HepG2 (cell line): ENCODE results near the gene FLACC1. TPM values are rescaled to one million over a fixed set of nuclear protein-coding genes. Genes with fewer than 3 reads are reported as not detected.

ENCODE experiments used
- ASH2L ChIP-seq: fragments of 300-600, 200-600 bp; sonication (generic); IDR thresholded peaks from 2 replicates; pipeline ENCODE4 v1.7.0; 2017; ENCODE audit warnings: low read depth, mild to moderate bottlenecking, moderate library complexity, mixed read lengths, low read length; ENCODE audit not compliant: insufficient read length
- BRCA1 ChIP-seq: sonication (generic); formaldehyde crosslinking; IDR thresholded peaks from 2 replicates; pipeline ENCODE4 v1.4.0; 2020; ENCODE audit warnings: missing genetic modification reagents
- EED ChIP-seq: sonication (generic); formaldehyde crosslinking; IDR thresholded peaks from 2 replicates; pipeline ENCODE4 v1.5.0; 2020; ENCODE audit warnings: mild to moderate bottlenecking, missing genetic modification reagents
- ERF ChIP-seq: IDR thresholded peaks from 2 replicates; pipeline ENCODE4 v1.6.1; 2018; ENCODE audit warnings: missing biosample characterization, missing genetic modification reagents
- FLYWCH1 ChIP-seq: sonication (generic); formaldehyde crosslinking; IDR thresholded peaks from 2 replicates; pipeline ENCODE4 v1.8.1; 2023; ENCODE audit warnings: mild to moderate bottlenecking, missing genetic modification reagents
- JUND ChIP-seq: sonication (generic); formaldehyde crosslinking; IDR thresholded peaks from 2 replicates; pipeline ENCODE4 v1.8.0; 2022; ENCODE audit warnings: mild to moderate bottlenecking, missing genetic modification reagents
- KDM2A ChIP-seq: sonication (generic); formaldehyde crosslinking; IDR thresholded peaks from 2 replicates; pipeline ENCODE4 v1.4.0; 2020; ENCODE audit warnings: low read depth, missing genetic modification reagents, borderline replicate concordance
- MAF1 ChIP-seq: sonication (generic); formaldehyde crosslinking; IDR thresholded peaks from 2 replicates; pipeline ENCODE4 v1.5.0; 2020; ENCODE audit warnings: missing genetic modification reagents, borderline replicate concordance
- NR2F6 ChIP-seq, 2 experiments: IDR thresholded peaks; 2 replicates each; pipeline ENCODE4 v1.6.1; 2016; ENCODE audit warnings: antibody characterized with exemption in 1 of 2, mild to moderate bottlenecking in 1 of 2
- POLR2G ChIP-seq: fragments of 200-400 bp; formaldehyde crosslinking; IDR thresholded peaks from 2 replicates; pipeline ENCODE4 v1.6.1; 2018; ENCODE audit warnings: mild to moderate bottlenecking, low read depth, low read length, moderate library complexity
- SAP130 ChIP-seq: IDR thresholded peaks from 2 replicates; pipeline ENCODE4 v1.6.1; 2016; ENCODE audit warnings: low read depth
- SP4 ChIP-seq: sonication (generic); formaldehyde crosslinking; IDR thresholded peaks from 2 replicates; pipeline ENCODE4 v1.8.1; 2023; ENCODE audit warnings: mild to moderate bottlenecking, missing genetic modification reagents
- TBX2 ChIP-seq: sonication (generic); formaldehyde crosslinking; IDR thresholded peaks from 2 replicates; pipeline ENCODE4 v1.5.0; 2020; ENCODE audit warnings: missing genetic modification reagents, mild to moderate bottlenecking, borderline replicate concordance
- YEATS2 ChIP-seq: sonication (generic); formaldehyde crosslinking; IDR thresholded peaks from 2 replicates; pipeline ENCODE4 v1.4.0; 2020; ENCODE audit warnings: missing genetic modification reagents, borderline replicate concordance
- ZMYM2 ChIP-seq: sonication (generic); formaldehyde crosslinking; IDR thresholded peaks from 2 replicates; pipeline ENCODE4 v1.8.0; 2022; ENCODE audit warnings: mild to moderate bottlenecking, missing genetic modification reagents
- ZNF451 ChIP-seq: sonication (generic); formaldehyde crosslinking; IDR thresholded peaks from 2 replicates; pipeline ENCODE4 v1.5.0; 2020; ENCODE audit warnings: mild to moderate bottlenecking, missing genetic modification reagents
- ZNF772 ChIP-seq: sonication (generic); formaldehyde crosslinking; IDR thresholded peaks from 2 replicates; pipeline ENCODE4 v1.5.0; 2020; ENCODE audit warnings: mild to moderate bottlenecking, missing genetic modification reagents
- ZNF776 ChIP-seq: sonication (generic); formaldehyde crosslinking; IDR thresholded peaks from 2 replicates; pipeline ENCODE4 v1.4.0; 2020; ENCODE audit warnings: mild to moderate bottlenecking, missing genetic modification reagents
- ZNF790 ChIP-seq: sonication (generic); formaldehyde crosslinking; IDR thresholded peaks from 2 replicates; pipeline ENCODE4 v1.8.0; 2022; ENCODE audit warnings: missing genetic modification reagents, mild to moderate bottlenecking, borderline replicate concordance
- polyA plus RNA-seq, 8 experiments: library from polyadenylated mRNA; depleted of rRNA in 3 of 8; stranded (reverse) in 7 of 8; unstranded in 1 of 8; fragments of >200 nt; fragmentation: Illumina TruSeq in 4 of 8; extraction: Trizol in 4 of 8; gene quantifications; 2 replicates each; pipeline versions ENCODE4 v1.2.1 to v1.2.3, GENCODE V29; 2011 to 2016; ENCODE audit warnings: low read depth in 4 of 8, missing spikeins in 1 of 8, mixed read lengths in 1 of 8; ENCODE audit not compliant: insufficient read depth in 1 of 8
- total RNA-seq, 5 experiments: library from RNA; depleted of rRNA; stranded (reverse); fragments of >200 nt; fragmentation: Illumina TruSeq; extraction: Trizol; gene quantifications; 2 replicates each; pipeline ENCODE4 v1.2.3, GENCODE V29; 2016; ENCODE audit warnings: low read depth in 1 of 5
- TF ChIP-seq, protein P1 (sequence below): sonication (generic); formaldehyde crosslinking; IDR thresholded peaks from 2 replicates; pipeline ENCODE4 v1.4.0; 2020; ENCODE audit warnings: missing genetic modification reagents
- TF ChIP-seq, protein P2 (sequence below): sonication (generic); formaldehyde crosslinking; IDR thresholded peaks from 2 replicates; pipeline ENCODE4 v1.8.1; 2022; ENCODE audit warnings: low read depth, mild to moderate bottlenecking, missing genetic modification reagents
- TF ChIP-seq, protein P3 (sequence below): IDR thresholded peaks from 2 replicates; pipeline ENCODE4 v1.6.1; 2016; ENCODE audit warnings: missing genetic modification reagents, missing compliant biosample characterization
- TF ChIP-seq, protein P4 (sequence below): sonication (generic); formaldehyde crosslinking; IDR thresholded peaks from 2 replicates; pipeline ENCODE4 v1.4.0; 2020; ENCODE audit warnings: mild to moderate bottlenecking, low read depth, missing genetic modification reagents
- TF ChIP-seq, protein P5 (sequence below): sonication (generic); formaldehyde crosslinking; IDR thresholded peaks from 2 replicates; pipeline ENCODE4 v1.8.1; 2023; ENCODE audit warnings: missing genetic modification reagents, mild to moderate bottlenecking, borderline replicate concordance

Gene FLACC1
- total and polyA plus RNA-seq, 2 of the 13 experiments (the other 11 are each of a cell fraction or from before 2014, with no cell fraction given), result 0.35 to 0.59 TPM

DNA sequence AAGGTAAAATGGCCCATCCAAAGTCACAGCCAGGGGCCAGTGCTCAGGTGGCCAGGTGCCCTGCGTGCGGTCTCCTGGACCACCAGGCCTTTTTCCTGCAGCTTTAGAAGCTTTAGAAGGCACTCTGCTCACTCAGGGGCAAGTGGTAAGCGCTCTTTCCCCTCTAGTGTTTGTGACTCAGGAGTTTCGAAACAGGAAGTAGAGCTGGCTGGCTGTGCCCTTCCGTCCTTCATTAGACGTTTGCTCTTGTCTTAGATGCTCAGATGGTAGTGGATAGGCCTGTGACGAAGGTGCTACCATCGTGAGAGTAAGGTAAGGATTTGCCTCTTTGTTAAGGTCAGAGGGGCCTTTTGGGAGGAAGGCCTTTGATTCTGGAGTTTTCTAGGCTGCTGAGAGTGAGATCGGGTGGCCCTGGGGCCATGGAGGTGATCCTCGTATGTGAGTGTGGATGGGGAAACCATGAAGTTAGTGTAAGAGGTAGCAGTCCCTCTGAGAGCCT lies 96.8 kb downstream of the FLACC1 start, which contains the start of gene CASP8 (continued):
- 0 out of 2 replicates have a peak, but pooled peaks have one; percentile 13 for TF ChIP-seq SP4 (CRISPR knock-in tag)
- no peak for TF ChIP-seq ZNF790 (CRISPR knock-in tag)
- TF ChIP-seq, protein P1, sequence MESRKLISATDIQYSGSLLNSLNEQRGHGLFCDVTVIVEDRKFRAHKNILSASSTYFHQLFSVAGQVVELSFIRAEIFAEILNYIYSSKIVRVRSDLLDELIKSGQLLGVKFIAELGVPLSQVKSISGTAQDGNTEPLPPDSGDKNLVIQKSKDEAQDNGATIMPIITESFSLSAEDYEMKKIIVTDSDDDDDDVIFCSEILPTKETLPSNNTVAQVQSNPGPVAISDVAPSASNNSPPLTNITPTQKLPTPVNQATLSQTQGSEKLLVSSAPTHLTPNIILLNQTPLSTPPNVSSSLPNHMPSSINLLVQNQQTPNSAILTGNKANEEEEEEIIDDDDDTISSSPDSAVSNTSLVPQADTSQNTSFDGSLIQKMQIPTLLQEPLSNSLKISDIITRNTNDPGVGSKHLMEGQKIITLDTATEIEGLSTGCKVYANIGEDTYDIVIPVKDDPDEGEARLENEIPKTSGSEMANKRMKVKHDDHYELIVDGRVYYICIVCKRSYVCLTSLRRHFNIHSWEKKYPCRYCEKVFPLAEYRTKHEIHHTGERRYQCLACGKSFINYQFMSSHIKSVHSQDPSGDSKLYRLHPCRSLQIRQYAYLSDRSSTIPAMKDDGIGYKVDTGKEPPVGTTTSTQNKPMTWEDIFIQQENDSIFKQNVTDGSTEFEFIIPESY (CRISPR knock-in tag), result peak; percentile 78
- peak; percentile 37; the same call in 1 of the 2 replicates for TF ChIP-seq POLR2G
- peak; percentile 44; the same call in 1 of the 2 replicates for TF ChIP-seq YEATS2 (CRISPR knock-in tag)
- TF ChIP-seq, protein P2, sequence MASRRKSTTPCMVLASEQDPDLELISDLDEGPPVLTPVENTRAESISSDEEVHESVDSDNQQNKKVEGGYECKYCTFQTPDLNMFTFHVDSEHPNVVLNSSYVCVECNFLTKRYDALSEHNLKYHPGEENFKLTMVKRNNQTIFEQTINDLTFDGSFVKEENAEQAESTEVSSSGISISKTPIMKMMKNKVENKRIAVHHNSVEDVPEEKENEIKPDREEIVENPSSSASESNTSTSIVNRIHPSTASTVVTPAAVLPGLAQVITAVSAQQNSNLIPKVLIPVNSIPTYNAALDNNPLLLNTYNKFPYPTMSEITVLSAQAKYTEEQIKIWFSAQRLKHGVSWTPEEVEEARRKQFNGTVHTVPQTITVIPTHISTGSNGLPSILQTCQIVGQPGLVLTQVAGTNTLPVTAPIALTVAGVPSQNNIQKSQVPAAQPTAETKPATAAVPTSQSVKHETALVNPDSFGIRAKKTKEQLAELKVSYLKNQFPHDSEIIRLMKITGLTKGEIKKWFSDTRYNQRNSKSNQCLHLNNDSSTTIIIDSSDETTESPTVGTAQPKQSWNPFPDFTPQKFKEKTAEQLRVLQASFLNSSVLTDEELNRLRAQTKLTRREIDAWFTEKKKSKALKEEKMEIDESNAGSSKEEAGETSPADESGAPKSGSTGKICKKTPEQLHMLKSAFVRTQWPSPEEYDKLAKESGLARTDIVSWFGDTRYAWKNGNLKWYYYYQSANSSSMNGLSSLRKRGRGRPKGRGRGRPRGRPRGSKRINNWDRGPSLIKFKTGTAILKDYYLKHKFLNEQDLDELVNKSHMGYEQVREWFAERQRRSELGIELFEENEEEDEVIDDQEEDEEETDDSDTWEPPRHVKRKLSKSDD, result 0 out of 2 replicates have a peak, but pooled peaks have one; percentile 12
- 0 out of 2 replicates have a peak, but pooled peaks have one; percentile 33 for TF ChIP-seq TBX2 (CRISPR knock-in tag)
- no peak for TF ChIP-seq ZNF776 (CRISPR knock-in tag)
- peak; percentile 82 for TF ChIP-seq ZNF772 (CRISPR knock-in tag)
- no peak for TF ChIP-seq MAF1 (CRISPR knock-in tag)
- TF ChIP-seq JUND, result peak; percentile 43; the same call in 1 of the 2 replicates
- TF ChIP-seq, protein P3, sequence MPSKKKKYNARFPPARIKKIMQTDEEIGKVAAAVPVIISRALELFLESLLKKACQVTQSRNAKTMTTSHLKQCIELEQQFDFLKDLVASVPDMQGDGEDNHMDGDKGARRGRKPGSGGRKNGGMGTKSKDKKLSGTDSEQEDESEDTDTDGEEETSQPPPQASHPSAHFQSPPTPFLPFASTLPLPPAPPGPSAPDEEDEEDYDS (CRISPR knock-in tag), result peak; percentile 50
- TF ChIP-seq ERF (CRISPR knock-in tag), result peak; percentile 77; the same call in 1 of the 2 replicates
- TF ChIP-seq KDM2A (CRISPR knock-in tag), result peak; percentile 30; the same call in 1 of the 2 replicates
- TF ChIP-seq, protein P4, sequence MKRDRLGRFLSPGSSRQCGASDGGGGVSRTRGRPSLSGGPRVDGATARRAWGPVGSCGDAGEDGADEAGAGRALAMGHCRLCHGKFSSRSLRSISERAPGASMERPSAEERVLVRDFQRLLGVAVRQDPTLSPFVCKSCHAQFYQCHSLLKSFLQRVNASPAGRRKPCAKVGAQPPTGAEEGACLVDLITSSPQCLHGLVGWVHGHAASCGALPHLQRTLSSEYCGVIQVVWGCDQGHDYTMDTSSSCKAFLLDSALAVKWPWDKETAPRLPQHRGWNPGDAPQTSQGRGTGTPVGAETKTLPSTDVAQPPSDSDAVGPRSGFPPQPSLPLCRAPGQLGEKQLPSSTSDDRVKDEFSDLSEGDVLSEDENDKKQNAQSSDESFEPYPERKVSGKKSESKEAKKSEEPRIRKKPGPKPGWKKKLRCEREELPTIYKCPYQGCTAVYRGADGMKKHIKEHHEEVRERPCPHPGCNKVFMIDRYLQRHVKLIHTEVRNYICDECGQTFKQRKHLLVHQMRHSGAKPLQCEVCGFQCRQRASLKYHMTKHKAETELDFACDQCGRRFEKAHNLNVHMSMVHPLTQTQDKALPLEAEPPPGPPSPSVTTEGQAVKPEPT (CRISPR knock-in tag), result no peak
- TF ChIP-seq FLYWCH1 (CRISPR knock-in tag), result no peak
- TF ChIP-seq ZNF451 (CRISPR knock-in tag), result no peak
- TF ChIP-seq, protein P5, sequence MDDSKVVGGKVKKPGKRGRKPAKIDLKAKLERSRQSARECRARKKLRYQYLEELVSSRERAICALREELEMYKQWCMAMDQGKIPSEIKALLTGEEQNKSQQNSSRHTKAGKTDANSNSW (CRISPR knock-in tag), result no peak
- peak; percentile 55; the same call in 1 of the 2 replicates for TF ChIP-seq EED (CRISPR knock-in tag)
- peak; percentile 28 for TF ChIP-seq ASH2L
- 0 out of 2 replicates have a peak, but pooled peaks have one; percentile 49 for TF ChIP-seq BRCA1
- 0 out of 2 replicates have a peak, but pooled peaks have one; percentile 58 for TF ChIP-seq ZMYM2
- peak; percentile 55 for TF ChIP-seq SAP130 (CRISPR knock-in tag)
- TF ChIP-seq NR2F6 (IDR thresholded peaks at IDR 0.05), result no peak
- TF ChIP-seq NR2F6 (CRISPR knock-in tag; IDR thresholded peaks at IDR 0.05), result peak; percentile 27; the same call in 1 of the 2 replicates
